Measurements from ENCODE around the gene PDLIM4. TPM values are rescaled to one million over a fixed set of nuclear protein-coding genes. Genes with fewer than 3 reads are reported as not detected.
A peak's percentile ranks its signal among the peaks of the same experiment; 100 is the strongest.

PDLIM4 gene
- total RNA-seq, 4 donors from 2014 or later = 16.5 to 79.2 (median 47.7) TPM

DNA sequence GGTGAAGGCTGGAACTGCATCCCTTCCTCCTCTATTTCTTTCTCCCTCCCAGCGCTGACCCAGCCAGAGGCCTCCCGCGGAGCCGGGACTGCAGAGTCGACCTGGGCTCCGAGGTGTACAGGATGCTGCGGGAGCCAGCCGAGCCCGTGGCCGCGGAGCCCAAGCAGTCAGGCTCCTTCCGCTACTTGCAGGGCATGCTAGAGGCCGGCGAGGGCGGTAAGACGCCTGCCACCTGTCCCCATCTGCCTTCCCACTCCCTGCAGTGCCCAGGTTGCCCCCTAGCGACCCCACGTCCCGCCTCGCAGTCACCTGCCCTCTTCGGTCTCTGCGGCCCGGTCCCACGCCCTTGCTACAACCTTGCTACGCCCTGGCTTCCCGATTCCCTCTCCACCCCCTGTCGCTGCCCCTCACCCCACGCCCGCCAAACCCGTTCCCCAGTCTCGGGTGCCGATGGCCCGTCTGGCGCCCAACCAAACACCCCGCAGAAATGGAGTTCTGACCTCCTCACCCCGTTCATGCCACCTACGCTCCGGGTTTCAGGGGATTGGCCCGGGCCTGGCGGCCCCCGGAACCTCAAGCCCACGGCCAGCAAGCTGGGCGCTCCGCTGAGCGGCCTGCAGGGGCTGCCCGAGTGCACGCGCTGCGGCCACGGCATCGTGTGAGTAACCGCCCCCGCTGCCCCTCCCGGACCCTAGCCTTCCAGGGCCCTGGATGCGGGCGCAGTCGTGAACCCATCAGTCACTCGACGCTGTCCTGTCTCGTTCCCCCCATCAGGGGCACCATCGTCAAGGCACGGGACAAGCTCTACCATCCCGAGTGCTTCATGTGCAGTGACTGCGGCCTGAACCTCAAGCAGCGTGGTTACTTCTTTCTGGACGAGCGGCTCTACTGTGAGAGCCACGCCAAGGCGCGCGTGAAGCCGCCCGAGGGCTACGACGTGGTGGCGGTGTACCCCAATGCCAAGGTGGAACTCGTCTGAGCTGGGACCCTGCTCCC lies 14.1 kb downstream of the PDLIM4 start:
- peaks cover 11 to 65% (median 16%) of the 10 kb centered on the region in 3 donors for H3K36me3 ChIP-seq
- intact Hi-C loops (cut with DNase I) = no loop called here
- no peaks in the 10 kb centered on the region for H3K27me3 ChIP-seq
- no peak overlapping the region for H3K4me3 ChIP-seq
- 91 to 95% methylated on average over 20 to 30 of the region's 77 CpGs for WGBS, 2 donors
- peaks cover 0 to 58% (median 14%) of the 10 kb centered on the region in 3 donors for H3K4me1 ChIP-seq
- no peaks in the 10 kb centered on the region for H3K9me3 ChIP-seq
- DNase-seq = no peak
- H3K27ac ChIP-seq = no peak overlapping the region
- TF ChIP-seq, protein P1, sequence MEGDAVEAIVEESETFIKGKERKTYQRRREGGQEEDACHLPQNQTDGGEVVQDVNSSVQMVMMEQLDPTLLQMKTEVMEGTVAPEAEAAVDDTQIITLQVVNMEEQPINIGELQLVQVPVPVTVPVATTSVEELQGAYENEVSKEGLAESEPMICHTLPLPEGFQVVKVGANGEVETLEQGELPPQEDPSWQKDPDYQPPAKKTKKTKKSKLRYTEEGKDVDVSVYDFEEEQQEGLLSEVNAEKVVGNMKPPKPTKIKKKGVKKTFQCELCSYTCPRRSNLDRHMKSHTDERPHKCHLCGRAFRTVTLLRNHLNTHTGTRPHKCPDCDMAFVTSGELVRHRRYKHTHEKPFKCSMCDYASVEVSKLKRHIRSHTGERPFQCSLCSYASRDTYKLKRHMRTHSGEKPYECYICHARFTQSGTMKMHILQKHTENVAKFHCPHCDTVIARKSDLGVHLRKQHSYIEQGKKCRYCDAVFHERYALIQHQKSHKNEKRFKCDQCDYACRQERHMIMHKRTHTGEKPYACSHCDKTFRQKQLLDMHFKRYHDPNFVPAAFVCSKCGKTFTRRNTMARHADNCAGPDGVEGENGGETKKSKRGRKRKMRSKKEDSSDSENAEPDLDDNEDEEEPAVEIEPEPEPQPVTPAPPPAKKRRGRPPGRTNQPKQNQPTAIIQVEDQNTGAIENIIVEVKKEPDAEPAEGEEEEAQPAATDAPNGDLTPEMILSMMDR (IDR thresholded peaks at IDR 0.05) = no peak
- TF ChIP-seq POLR2A (IDR thresholded peaks at IDR 0.05) = no peak

DNA sequence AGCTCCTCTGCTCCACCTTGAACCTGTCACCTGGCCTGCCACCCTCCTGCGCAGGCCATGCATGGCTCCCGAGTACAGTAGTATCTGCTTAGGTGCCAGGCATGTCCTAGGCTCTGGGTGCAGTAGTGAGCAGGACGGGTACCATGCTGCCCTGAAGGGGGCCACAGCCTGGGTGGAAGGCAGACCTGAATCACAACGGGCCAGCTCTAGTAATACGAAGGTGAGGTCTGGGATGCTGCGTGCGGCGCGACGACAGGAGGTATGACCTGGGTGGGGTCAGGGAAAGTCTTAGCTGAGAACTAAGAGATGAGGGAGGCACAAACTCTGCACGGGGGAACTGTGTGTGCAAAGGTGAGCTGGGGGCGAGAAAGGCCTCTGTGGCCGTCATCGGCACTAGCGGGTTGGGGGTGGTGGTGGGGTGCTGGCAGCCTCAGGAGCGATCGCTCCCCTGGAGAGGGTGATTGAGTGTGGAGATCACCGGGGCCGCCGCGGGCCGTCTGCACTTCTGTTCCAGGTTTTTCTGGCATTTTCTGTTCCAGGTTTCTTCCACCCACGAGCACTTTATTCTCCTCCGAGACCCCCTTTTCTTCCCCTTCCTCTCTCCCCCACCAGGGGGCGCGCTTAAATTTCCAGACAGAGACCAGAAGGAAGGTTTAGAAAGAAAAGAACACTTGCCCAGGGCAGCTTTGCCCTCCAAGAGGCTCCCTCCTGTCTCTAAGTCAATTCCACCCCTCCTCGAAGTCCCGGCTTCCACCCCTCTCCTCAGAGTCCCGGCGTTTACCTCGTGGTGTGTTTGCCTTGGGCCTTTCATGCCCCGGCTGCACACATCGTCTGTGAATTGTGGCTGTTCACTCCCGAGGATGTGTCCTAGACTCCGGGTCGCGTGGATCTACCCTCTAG lies 15.1 kb downstream of the PDLIM4 start:
- Histone ChIP-seq H3K27ac (peak overlapping the region in 2 of 4 donors; percentile 16 to 40), H3K4me1 (peaks cover 0 to 49% (median 14%) of the 10 kb centered on the region in 3 donors), H3K27me3 (no peaks in the 10 kb centered on the region), H3K9me3 (no peaks in the 10 kb centered on the region), H3K36me3 (peaks cover 7 to 55% (median 8%) of the 10 kb centered on the region in 3 donors), H3K4me3 (no peak overlapping the region)
- TF ChIP-seq POLR2A (IDR thresholded peaks at IDR 0.05) = no peak
- TF ChIP-seq, protein P1 (IDR thresholded peaks at IDR 0.05) = peak; percentile 52 to 79 (median 72)
- intact Hi-C loops (cut with DNase I) = no loop called here
- no peak for DNase-seq
- 55 to 57% methylated on average over 33 to 34 of the region's 37 CpGs for WGBS, 2 donors

DNA sequence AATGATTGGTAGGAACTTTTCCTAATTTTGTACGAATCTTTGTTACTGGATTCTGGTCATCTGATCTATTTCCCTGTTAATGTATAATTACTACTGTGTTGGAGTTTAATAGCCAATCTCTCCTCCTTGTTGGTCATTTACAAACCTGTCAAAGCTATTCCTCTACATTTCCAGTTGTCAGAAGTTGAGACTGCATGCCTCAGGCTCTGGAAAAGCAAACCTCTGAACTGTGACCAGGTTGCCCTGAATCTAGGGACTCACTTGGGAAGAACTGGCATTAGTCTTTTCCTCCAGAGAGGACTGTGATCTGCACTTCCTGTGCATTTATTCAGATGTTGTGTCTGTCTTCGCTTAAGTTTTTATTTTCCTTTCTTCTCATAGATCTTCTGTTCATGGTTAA lies 16.1 kb downstream of the PDLIM4 start:
- Histone ChIP-seq H3K4me3 (no peak overlapping the region), H3K27me3 (no peaks in the 10 kb centered on the region), H3K4me1 (peaks cover 0 to 39% (median 14%) of the 10 kb centered on the region in 3 donors), H3K36me3 (peaks cover 7 to 44% (median 8%) of the 10 kb centered on the region in 3 donors), H3K9me3 (no peaks in the 10 kb centered on the region), H3K27ac (no peak overlapping the region)
- no peak for DNase-seq
- intact Hi-C loops (cut with DNase I) = no loop called here
- TF ChIP-seq POLR2A (IDR thresholded peaks at IDR 0.05) = no peak
- TF ChIP-seq, protein P1 (IDR thresholded peaks at IDR 0.05) = no peak
- 59 to 69% methylated on average over 2 of the region's 2 CpGs for WGBS, 2 donors

DNA sequence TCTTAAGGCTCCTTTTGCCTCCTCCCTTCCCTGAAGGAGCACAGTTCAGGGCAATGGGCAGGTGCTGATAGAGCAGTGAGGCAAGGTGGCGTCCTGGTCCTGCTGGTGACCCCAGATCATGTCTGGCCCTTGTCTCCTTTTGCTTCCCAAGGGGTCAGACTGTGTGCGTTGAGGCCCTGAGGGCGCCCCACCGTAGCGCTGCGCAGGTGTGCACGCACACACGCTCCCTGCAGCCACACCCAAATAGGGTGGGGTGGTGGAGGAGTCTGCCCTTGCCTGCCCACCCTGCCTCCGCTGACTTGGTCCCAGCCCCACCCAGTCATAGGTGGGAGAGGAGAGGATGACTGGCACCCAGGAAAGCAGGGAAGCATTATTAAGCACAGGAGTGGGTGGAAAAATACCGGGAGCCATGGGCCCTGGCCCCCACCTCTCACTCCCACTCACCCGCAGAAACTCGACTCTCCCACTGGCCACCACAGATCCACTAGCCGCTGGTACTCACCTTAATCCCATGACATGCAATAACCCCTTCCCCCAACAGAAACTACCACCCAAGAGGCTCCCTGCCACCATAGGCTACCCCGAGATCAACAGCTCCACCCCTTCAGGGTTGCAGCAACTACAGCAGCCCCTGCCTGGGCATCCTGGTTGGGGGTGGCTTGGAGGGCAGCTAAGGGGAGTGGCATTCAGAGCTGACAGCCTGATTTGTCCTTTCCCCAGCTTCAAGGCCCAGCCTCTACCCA lies 16.7 kb downstream of the PDLIM4 start:
- no peak overlapping the region for H3K4me3 ChIP-seq
- intact Hi-C loops (cut with DNase I) = no loop called here
- no peak for TF ChIP-seq POLR2A (IDR thresholded peaks at IDR 0.05)
- TF ChIP-seq, protein P1 (IDR thresholded peaks at IDR 0.05) = no peak
- WGBS, 2 donors = 47 to 60% methylated on average over 5 to 7 of the region's 14 CpGs
- H3K27me3 ChIP-seq = no peaks in the 10 kb centered on the region
- no peak for DNase-seq
- peaks cover 0 to 33% (median 14%) of the 10 kb centered on the region in 3 donors for H3K4me1 ChIP-seq
- H3K27ac ChIP-seq = no peak overlapping the region
- no peaks in the 10 kb centered on the region for H3K9me3 ChIP-seq
- peaks cover 7 to 38% (median 8%) of the 10 kb centered on the region in 3 donors for H3K36me3 ChIP-seq
